GM10266 (cell line): ENCODE results near the gene DCAKD.

ENCODE experiments used
- DNase-seq: peaks from one replicate; pipeline ENCODE4 v3.0.0; 2012; ENCODE audit errors: extremely low spot score
- CTCF ChIP-seq: IDR thresholded peaks from 2 replicates; pipeline ENCODE4 v1.5.1; 2012; ENCODE audit warnings: mild to moderate bottlenecking, low read depth; ENCODE audit not compliant: control insufficient read depth, insufficient read depth; ENCODE audit errors: missing control alignments

Gene DCAKD

GRCh38 chr17:45016823-45017222, 34.6 kb downstream of the DCAKD start:
- no peak for DNase-seq
- peak; percentile 58 for TF ChIP-seq CTCF

- TF ChIP-seq CTCF: no peak
- no peak for DNase-seq
Observed at GRCh38 chr17:45016237-45016636, 35.2 kb downstream of the DCAKD start.

GRCh38 chr17:45013021-45013997, 38.1 kb downstream of the DCAKD start:
- no peak for TF ChIP-seq CTCF
- DNase-seq: no peak

- DNase-seq: no peak
- no peak for TF ChIP-seq CTCF
Observed at GRCh38 chr17:45011767-45012166, 39.7 kb downstream of the DCAKD start.

- no peak for DNase-seq
- no peak for TF ChIP-seq CTCF
Observed at GRCh38 chr17:45009676-45010467, 41.6 kb downstream of the DCAKD start.

GRCh38 chr17:45008216-45008615, 43.2 kb downstream of the DCAKD start:
- DNase-seq: no peak
- TF ChIP-seq CTCF: no peak
